Loucy (cell line): ENCODE results near the gene LRCH1.

Experiments
- CTCF ChIP-seq: fragments of 200-600 bp; sonication (generic); conservative IDR thresholded peaks from 2 replicates; pipeline ENCODE4 v1.5.1; 2014; ENCODE audit warnings: mild to moderate bottlenecking, antibody characterized with exemption, low read length
- EZH2phosphoT487 ChIP-seq: fragments of 200-600 bp; IDR thresholded peaks from 2 replicates; pipeline ENCODE4 v1.6.1; 2018; ENCODE audit warnings: antibody characterized with exemption, mild to moderate bottlenecking, moderate library complexity, borderline replicate concordance

GRCh38 chr13:46756977-46757376 is 204.0 kb downstream of the LRCH1 start:
- TF ChIP-seq CTCF (no peak), EZH2phosphoT487 (no peak)
